Prostate gland (tissue), 2 donors: ENCODE measurements around the gene TTLL12. TPM values are rescaled to one million over a fixed set of nuclear protein-coding genes. Genes with fewer than 3 reads are reported as not detected.

Experiments
- DNase-seq: peaks from one replicate; pipeline ENCODE4 v3.0.0-alpha.2; 2019; ENCODE audit warnings: low spot score
- H3K27ac ChIP-seq, 2 donors: fragments of 200-600 bp; sonication (generic); 2 replicates each; pipeline ENCODE4 v1.5.1; 2017 to 2019
- H3K27me3 ChIP-seq: fragments of 200-600 bp; sonication (generic); replicated peaks from 2 replicates; pipeline ENCODE4 v1.5.1; 2019; ENCODE audit not compliant: insufficient read depth
- H3K36me3 ChIP-seq, 2 donors: fragments of 200-600 bp; sonication (generic); 1 replicate in 1 of 2; 2 replicates in 1 of 2; pipeline versions ENCODE4 v1.5.1 to v1.8.1; 2017 to 2019
- H3K4me1 ChIP-seq: fragments of 200-600 bp; sonication (generic); replicated peaks from 2 replicates; pipeline ENCODE4 v1.5.1; 2019
- H3K4me3 ChIP-seq, 2 donors: fragments of 200-600 bp; sonication (generic); 2 replicates each; pipeline ENCODE4 v1.5.1; 2017 to 2019
- H3K9me3 ChIP-seq: fragments of 200-600 bp; sonication (generic); 2 replicates; pipeline ENCODE4 v1.5.1; 2017
- POLR2A ChIP-seq: fragments of 450-650 bp; IDR thresholded peaks from one replicate; pipeline ENCODE4 v1.6.1; 2016; ENCODE audit warnings: antibody characterized with exemption, mild to moderate bottlenecking
- POLR2AphosphoS5 ChIP-seq: sonication (generic); formaldehyde crosslinking; IDR thresholded peaks from one replicate; pipeline ENCODE4 v1.6.1; 2017; ENCODE audit warnings: antibody characterized with exemption
- WGBS: methylation state at CpG from one replicate; pipeline ENCODE4 v1.1.5; 2018; 5-methylcytosine and 5-hydroxymethylcytosine counted together
- intact Hi-C: fragments of 100-400 bp; cut with DNase I; formaldehyde crosslinking; loops from one replicate; pipeline ENCODE4 v1.14.2; 2022
- total RNA-seq, 2 donors: library from RNA; depleted of rRNA; stranded (reverse); fragments of >200 nt; gene quantifications; one replicate each; pipeline ENCODE4 v1.1.0, GENCODE V29; 2016
- TF ChIP-seq, protein P1 (sequence below), 4 experiments: fragments of 200-600 bp in 2 of 4; fragments of 450-650 bp in 2 of 4; sonication (generic) in 2 of 4; IDR thresholded peaks; 1 replicate in 3 of 4; 2 replicates in 1 of 4; pipeline ENCODE4 v1.5.1; 2016 to 2019; ENCODE audit warnings: antibody characterized with exemption in 4 of 4, mild to moderate bottlenecking in 2 of 4, moderate library complexity in 2 of 4

TTLL12 gene
- total RNA-seq, 2 donors from 2014 or later: 62.5 to 118 TPM

GRCh38 chr22:43211941-43212433 is 25.1 kb upstream of the TTLL12 start:
- TF ChIP-seq, protein P1, sequence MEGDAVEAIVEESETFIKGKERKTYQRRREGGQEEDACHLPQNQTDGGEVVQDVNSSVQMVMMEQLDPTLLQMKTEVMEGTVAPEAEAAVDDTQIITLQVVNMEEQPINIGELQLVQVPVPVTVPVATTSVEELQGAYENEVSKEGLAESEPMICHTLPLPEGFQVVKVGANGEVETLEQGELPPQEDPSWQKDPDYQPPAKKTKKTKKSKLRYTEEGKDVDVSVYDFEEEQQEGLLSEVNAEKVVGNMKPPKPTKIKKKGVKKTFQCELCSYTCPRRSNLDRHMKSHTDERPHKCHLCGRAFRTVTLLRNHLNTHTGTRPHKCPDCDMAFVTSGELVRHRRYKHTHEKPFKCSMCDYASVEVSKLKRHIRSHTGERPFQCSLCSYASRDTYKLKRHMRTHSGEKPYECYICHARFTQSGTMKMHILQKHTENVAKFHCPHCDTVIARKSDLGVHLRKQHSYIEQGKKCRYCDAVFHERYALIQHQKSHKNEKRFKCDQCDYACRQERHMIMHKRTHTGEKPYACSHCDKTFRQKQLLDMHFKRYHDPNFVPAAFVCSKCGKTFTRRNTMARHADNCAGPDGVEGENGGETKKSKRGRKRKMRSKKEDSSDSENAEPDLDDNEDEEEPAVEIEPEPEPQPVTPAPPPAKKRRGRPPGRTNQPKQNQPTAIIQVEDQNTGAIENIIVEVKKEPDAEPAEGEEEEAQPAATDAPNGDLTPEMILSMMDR (IDR thresholded peaks at IDR 0.05): no peak
- TF ChIP-seq POLR2A: no peak
- TF ChIP-seq POLR2AphosphoS5: no peak
- Histone ChIP-seq H3K9me3 (no peaks in the 10 kb centered on the region), H3K36me3 (no peaks in the 10 kb centered on the region), H3K4me1 (no peaks in the 10 kb centered on the region), H3K27me3 (no peaks in the 10 kb centered on the region), H3K27ac (no peak overlapping the region), H3K4me3 (no peak overlapping the region)
- no peak for DNase-seq
- intact Hi-C loops: no loop called here
- WGBS: 95% methylated on average over 13 of the region's 13 CpGs

DNA sequence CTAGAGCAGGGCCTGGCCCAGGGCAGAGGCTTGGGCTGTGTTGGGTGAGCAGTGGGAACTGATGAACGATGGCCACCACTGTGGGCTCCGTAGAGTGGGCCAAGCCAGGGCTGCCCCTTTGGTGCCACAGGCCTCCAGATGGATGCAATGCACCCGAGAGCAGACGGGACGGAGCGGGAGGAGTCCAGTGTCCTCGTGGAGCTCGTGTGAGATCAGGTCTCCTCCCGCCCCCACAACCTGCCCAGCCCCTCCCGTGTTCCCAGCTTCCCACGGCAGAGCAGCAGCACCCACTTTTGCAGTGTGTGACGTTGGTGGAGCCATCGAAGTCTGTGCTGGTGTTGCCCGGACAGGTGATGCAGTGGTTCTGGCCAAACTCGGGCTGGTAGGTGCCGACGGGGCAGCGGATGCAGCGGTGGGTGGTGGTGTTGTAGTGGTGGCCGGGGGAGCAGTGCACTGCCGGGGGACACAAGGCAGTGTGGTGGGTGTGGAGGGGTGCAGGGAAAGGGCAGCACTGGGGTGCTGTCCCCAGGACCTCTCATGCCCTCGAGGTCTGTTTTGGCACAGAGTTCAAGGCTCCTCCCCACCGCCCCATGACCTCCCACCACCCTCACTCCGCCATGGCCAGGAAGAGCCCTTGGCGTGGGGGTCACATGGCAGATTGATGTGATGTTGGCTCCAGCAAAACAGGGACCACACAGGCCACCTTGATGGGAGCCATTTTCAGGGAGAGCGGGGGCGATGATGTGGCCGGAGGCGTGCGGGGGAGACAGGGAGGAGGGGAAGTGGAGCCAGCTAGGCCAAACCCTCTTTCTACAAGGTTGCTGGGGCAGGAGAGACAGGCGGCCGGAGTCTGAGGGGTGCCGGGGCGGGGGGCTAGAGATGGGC is 23.9 kb upstream of the TTLL12 start:
- H3K27me3 ChIP-seq: no peaks in the 10 kb centered on the region
- no peak overlapping the region for H3K4me3 ChIP-seq
- no peak overlapping the region for H3K27ac ChIP-seq
- 91% methylated on average over 34 of the region's 34 CpGs for WGBS
- intact Hi-C loops: no loop called here
- TF ChIP-seq POLR2A (no peak), POLR2AphosphoS5 (no peak)
- TF ChIP-seq, protein P1 (IDR thresholded peaks at IDR 0.05): no peak
- DNase-seq: no peak
- H3K36me3 ChIP-seq: no peaks in the 10 kb centered on the region
- no peaks in the 10 kb centered on the region for H3K9me3 ChIP-seq
- no peaks in the 10 kb centered on the region for H3K4me1 ChIP-seq

DNA sequence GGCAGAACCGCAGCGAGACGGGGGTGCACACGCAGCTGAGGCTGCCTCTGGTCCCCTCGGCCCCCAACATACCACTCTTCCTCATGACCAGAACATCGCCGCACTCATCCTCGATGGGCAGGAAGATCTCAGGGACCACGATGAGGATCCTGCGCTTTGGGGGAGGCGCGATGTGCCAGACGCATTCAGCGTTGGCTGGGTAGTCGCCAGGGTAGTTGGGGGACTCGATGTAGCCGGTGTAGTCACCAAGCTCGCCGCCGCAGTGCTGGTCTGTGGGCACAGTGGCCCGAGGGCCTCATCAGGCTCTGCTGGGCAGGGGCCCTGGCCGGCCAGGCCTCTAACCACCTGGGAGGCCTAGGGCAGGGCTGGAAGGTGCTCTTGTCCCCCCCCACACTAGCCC is 23.0 kb upstream of the TTLL12 start:
- DNase-seq: no peak
- intact Hi-C loops: no loop called here
- TF ChIP-seq POLR2A (no peak), POLR2AphosphoS5 (no peak)
- TF ChIP-seq, protein P1 (IDR thresholded peaks at IDR 0.05): no peak
- 86% methylated on average over 22 of the region's 22 CpGs for WGBS
- H3K4me1 ChIP-seq: no peaks in the 10 kb centered on the region
- no peak overlapping the region for H3K4me3 ChIP-seq
- no peak overlapping the region for H3K27ac ChIP-seq
- no peaks in the 10 kb centered on the region for H3K9me3 ChIP-seq
- H3K36me3 ChIP-seq: no peaks in the 10 kb centered on the region
- no peaks in the 10 kb centered on the region for H3K27me3 ChIP-seq

- DNase-seq: no peak
- intact Hi-C loops: no loop called here
- Histone ChIP-seq H3K4me1 (no peaks in the 10 kb centered on the region), H3K27me3 (no peaks in the 10 kb centered on the region), H3K9me3 (no peaks in the 10 kb centered on the region), H3K36me3 (no peaks in the 10 kb centered on the region), H3K27ac (no peak overlapping the region), H3K4me3 (no peak overlapping the region)
- 93% methylated on average over 15 of the region's 15 CpGs for WGBS
- TF ChIP-seq, protein P1 (IDR thresholded peaks at IDR 0.05): no peak
- TF ChIP-seq POLR2AphosphoS5: no peak
- no peak for TF ChIP-seq POLR2A
Observed at GRCh38 chr22:43209523-43209890, 22.6 kb upstream of the TTLL12 start.
